ENCODE measurements around the gene INHA. TPM values are rescaled to one million over a fixed set of nuclear protein-coding genes. Genes with fewer than 3 reads are reported as not detected.

Gene INHA
- total RNA-seq, 1 experiment from 2014 or later = 1.5 TPM

- ATAC-seq (no peak), DNase-seq (no peak)
- H3K27ac ChIP-seq (ENCODE audit: low read length) = no peak overlapping the region
- H2AFZ ChIP-seq (ENCODE audit: low read length) = no peak overlapping the region
- ChIA-PET CTCF (interaction anchor here (0.7 kb wide), 1 partner anchor 71 kb away, joined by 4 read pairs; no protein-coding TSS in a partner anchor), POLR2A (ENCODE audit: unreplicated experiment) (no interaction called here)
- intact Hi-C loops (cut with micrococcal nuclease) = no loop called here
- no peaks in the 10 kb centered on the region for H3F3A ChIP-seq (ENCODE audit: low read length, unreplicated experiment)
- H3K4me2 ChIP-seq (ENCODE audit: low read length) = no peak overlapping the region
- no peaks in the 10 kb centered on the region for H3K9me3 ChIP-seq (ENCODE audit: low read length)
- no peaks in the 10 kb centered on the region for H3K9me2 ChIP-seq (replicated peaks; ENCODE audit: low read length)
- no TSS peak for BruUV-seq (replicated peaks)
- no peaks in the 10 kb centered on the region for H3K79me2 ChIP-seq (ENCODE audit: low read length)
- 0 out of 2 replicates have a peak, but pooled peaks cover 2% of the 10 kb centered on the region for H3K36me3 ChIP-seq (ENCODE audit: low read depth, low read length)
- no peaks in the 10 kb centered on the region for H4K20me1 ChIP-seq (ENCODE audit: low read length)
- no peaks in the 10 kb centered on the region for H3K27me3 ChIP-seq (ENCODE audit: low read length)
- H3K4me3 ChIP-seq (ENCODE audit: low read length) = no peak overlapping the region
- no peak for TF ChIP-seq EZH2 (IDR thresholded peaks at IDR 0.05; ENCODE audit: low read length, unreplicated experiment)
- TF ChIP-seq EZH2phosphoT487 (IDR thresholded peaks at IDR 0.05; ENCODE audit: borderline replicate concordance, low read length) = no peak
- no peak for TF ChIP-seq CTCF (conservative IDR thresholded peaks at IDR 0.05; ENCODE audit: low read depth, low read length)
- H3K9ac ChIP-seq (ENCODE audit: low read length) = no peak overlapping the region
- no peaks in the 10 kb centered on the region for H3K4me1 ChIP-seq (ENCODE audit: insufficient read depth, low read length)
These were observed 47.1 kb downstream of the INHA start for GRCh38 chr2:219619235-219619634.

- H3K9ac ChIP-seq (ENCODE audit: low read length) = no peak overlapping the region
- intact Hi-C loops (cut with micrococcal nuclease) = no loop called here
- no peaks in the 10 kb centered on the region for H3K9me2 ChIP-seq (replicated peaks; ENCODE audit: low read length)
- no peak overlapping the region for H2AFZ ChIP-seq (ENCODE audit: low read length)
- ATAC-seq = no peak
- ChIA-PET CTCF (no interaction called here), POLR2A (ENCODE audit: unreplicated experiment) (interaction anchor here (0.6 kb wide), 1 partner anchor 30 kb away, joined by 7 read pairs; no protein-coding TSS in a partner anchor)
- no peaks in the 10 kb centered on the region for H3K9me3 ChIP-seq (ENCODE audit: low read length)
- no peak overlapping the region for H3K27ac ChIP-seq (ENCODE audit: low read length)
- no peaks in the 10 kb centered on the region for H3K4me1 ChIP-seq (ENCODE audit: insufficient read depth, low read length)
- TF ChIP-seq EZH2phosphoT487 (IDR thresholded peaks at IDR 0.05; ENCODE audit: borderline replicate concordance, low read length) = no peak
- no peak for TF ChIP-seq EZH2 (IDR thresholded peaks at IDR 0.05; ENCODE audit: low read length, unreplicated experiment)
- TF ChIP-seq CTCF (conservative IDR thresholded peaks at IDR 0.05; ENCODE audit: low read depth, low read length) = no peak
- no peak overlapping the region for H3K4me2 ChIP-seq (ENCODE audit: low read length)
- H3K79me2 ChIP-seq (ENCODE audit: low read length) = no peaks in the 10 kb centered on the region
- BruUV-seq (replicated peaks) = no TSS peak
- no peaks in the 10 kb centered on the region for H4K20me1 ChIP-seq (ENCODE audit: low read length)
- H3F3A ChIP-seq (ENCODE audit: low read length, unreplicated experiment) = no peaks in the 10 kb centered on the region
- no peak for DNase-seq
- no peak overlapping the region for H3K4me3 ChIP-seq (ENCODE audit: low read length)
- no peaks in the 10 kb centered on the region for H3K36me3 ChIP-seq (ENCODE audit: low read depth, low read length)
- H3K27me3 ChIP-seq (ENCODE audit: low read length) = no peaks in the 10 kb centered on the region
These were observed 48.4 kb downstream of the INHA start for GRCh38 chr2:219620546-219620945.

- DNase-seq = no peak
- H3K79me2 ChIP-seq (ENCODE audit: low read length) = no peaks in the 10 kb centered on the region
- no peak for ATAC-seq
- no peaks in the 10 kb centered on the region for H3F3A ChIP-seq (ENCODE audit: low read length, unreplicated experiment)
- H3K27me3 ChIP-seq (ENCODE audit: low read length) = no peaks in the 10 kb centered on the region
- no peaks in the 10 kb centered on the region for H3K9me2 ChIP-seq (replicated peaks; ENCODE audit: low read length)
- no TSS peak for BruUV-seq (replicated peaks)
- TF ChIP-seq CTCF (conservative IDR thresholded peaks at IDR 0.05; ENCODE audit: low read depth, low read length) (no peak), EZH2 (IDR thresholded peaks at IDR 0.05; ENCODE audit: low read length, unreplicated experiment) (no peak), EZH2phosphoT487 (IDR thresholded peaks at IDR 0.05; ENCODE audit: borderline replicate concordance, low read length) (no peak)
- intact Hi-C loops (cut with micrococcal nuclease) = no loop called here
- no peaks in the 10 kb centered on the region for H3K4me1 ChIP-seq (ENCODE audit: insufficient read depth, low read length)
- CTCF ChIA-PET = no interaction called here
- H3K9me3 ChIP-seq (ENCODE audit: low read length) = no peaks in the 10 kb centered on the region
- H3K4me2 ChIP-seq (ENCODE audit: low read length) = no peak overlapping the region
- H3K36me3 ChIP-seq (ENCODE audit: low read depth, low read length) = no peaks in the 10 kb centered on the region
- no peak overlapping the region for H3K27ac ChIP-seq (ENCODE audit: low read length)
- no peak overlapping the region for H3K4me3 ChIP-seq (ENCODE audit: low read length)
- H4K20me1 ChIP-seq (ENCODE audit: low read length) = no peaks in the 10 kb centered on the region
- POLR2A ChIA-PET (ENCODE audit: unreplicated experiment) = no interaction called here
- H2AFZ ChIP-seq (ENCODE audit: low read length) = no peak overlapping the region
- H3K9ac ChIP-seq (ENCODE audit: low read length) = no peak overlapping the region
These were observed 49.8 kb downstream of the INHA start for GRCh38 chr2:219621935-219622334.
